GM19328 (cell line): ENCODE data around the gene EPB41L2.
"Not testable (repeated sequence)": the region's sequence is repeated elsewhere in the genome, so short reads cannot be mapped to it uniquely, and the experiment has no call there.

Experiments used
- ATAC-seq: cut with Tn5 transposase; IDR thresholded peaks from one replicate; pipeline ENCODE4 v1.9.1; 2021; ENCODE audit warnings: mild to moderate bottlenecking, moderate library complexity; ENCODE audit not compliant: unreplicated experiment

Gene EPB41L2

GRCh38 chr6:130822736-130823135 is 240.3 kb downstream of the EPB41L2 start:
- ATAC-seq, result no peak

- no peak for ATAC-seq
Observed at GRCh38 chr6:130815200-130816071, 247.6 kb downstream of the EPB41L2 start.

- no peak for ATAC-seq
Observed at GRCh38 chr6:130814506-130814905, 248.5 kb downstream of the EPB41L2 start.

- no peak for ATAC-seq
Observed at GRCh38 chr6:130811932-130812331, 251.1 kb downstream of the EPB41L2 start.

- no peak for ATAC-seq
Observed at GRCh38 chr6:130810307-130811030, 252.6 kb downstream of the EPB41L2 start.

- ATAC-seq, result not testable (repeated sequence)
Observed at GRCh38 chr6:130801368-130801767, 261.7 kb downstream of the EPB41L2 start.

- ATAC-seq, result no peak
Observed at GRCh38 chr6:130797061-130797460, 266.0 kb downstream of the EPB41L2 start.

- no peak for ATAC-seq
Observed at GRCh38 chr6:130796313-130796905, 266.6 kb downstream of the EPB41L2 start.

- ATAC-seq, result no peak
Observed at GRCh38 chr6:130794738-130795137, 268.3 kb downstream of the EPB41L2 start.

GRCh38 chr6:130794010-130794697 is 268.9 kb downstream of the EPB41L2 start:
- no peak for ATAC-seq
